NOMO-1 treated with dmso at 0.1 percent for 144 hours (cell line): ENCODE results near the gene L3MBTL4.
"Not testable (repeated sequence)": the region's sequence is repeated elsewhere in the genome, so short reads cannot be mapped to it uniquely, and the experiment has no call there.

ENCODE experiments used
- DNase-seq: peaks from one replicate; lab custom pipeline; 2025; ENCODE audit not compliant: unreplicated experiment; lab: John Stamatoyannopoulos, UW

Gene L3MBTL4

GRCh38 chr18:6202861-6203260 is 211.8 kb downstream of the L3MBTL4 start:
- DNase-seq, result no peak

- no peak for DNase-seq
Measured at GRCh38 chr18:6200204-6200774, 214.4 kb downstream of the L3MBTL4 start.

GRCh38 chr18:6199777-6200176 is 214.9 kb downstream of the L3MBTL4 start:
- no peak for DNase-seq

- DNase-seq, result no peak
Measured at GRCh38 chr18:6198585-6198984, 216.1 kb downstream of the L3MBTL4 start.

GRCh38 chr18:6194640-6195039 is 220.1 kb downstream of the L3MBTL4 start:
- DNase-seq, result no peak

GRCh38 chr18:6185782-6186181 is 228.9 kb downstream of the L3MBTL4 start:
- not testable (repeated sequence) for DNase-seq

- no peak for DNase-seq
Measured at GRCh38 chr18:6174983-6175745, 239.5 kb downstream of the L3MBTL4 start.

- DNase-seq, result no peak
Measured at GRCh38 chr18:6170604-6171003, 244.1 kb downstream of the L3MBTL4 start.

GRCh38 chr18:6161549-6161948 is 253.2 kb downstream of the L3MBTL4 start:
- DNase-seq, result no peak

GRCh38 chr18:6159426-6159825 is 255.3 kb downstream of the L3MBTL4 start:
- DNase-seq, result no peak

- no peak for DNase-seq
Measured at GRCh38 chr18:6158958-6159357, 255.8 kb downstream of the L3MBTL4 start.

GRCh38 chr18:6156446-6156845 is 258.3 kb downstream of the L3MBTL4 start:
- DNase-seq, result no peak

- DNase-seq, result no peak
Measured at GRCh38 chr18:6155707-6156106, 259.0 kb downstream of the L3MBTL4 start.

- DNase-seq, result no peak
Measured at GRCh38 chr18:6150430-6150829, 264.3 kb downstream of the L3MBTL4 start.

- DNase-seq, result no peak
Measured at GRCh38 chr18:6146307-6146661, 268.4 kb downstream of the L3MBTL4 start.

GRCh38 chr18:6145645-6146306 is 268.9 kb downstream of the L3MBTL4 start:
- no peak for DNase-seq

- no peak for DNase-seq
Measured at GRCh38 chr18:6139007-6139406, 275.7 kb downstream of the L3MBTL4 start.

GRCh38 chr18:6135901-6136300 is 278.8 kb downstream of the L3MBTL4 start:
- DNase-seq, result not testable (repeated sequence)

- not testable (repeated sequence) for DNase-seq
Measured at GRCh38 chr18:6135029-6135428, 279.7 kb downstream of the L3MBTL4 start.

GRCh38 chr18:6132751-6133368 is 281.9 kb downstream of the L3MBTL4 start:
- no peak for DNase-seq

- no peak for DNase-seq
Measured at GRCh38 chr18:6120820-6121279, 293.9 kb downstream of the L3MBTL4 start.

- no peak for DNase-seq
Measured at GRCh38 chr18:6119761-6120160, 294.9 kb downstream of the L3MBTL4 start.
